GM12874 (cell line): ENCODE data around the gene ADAMTS4.

Experiments
- TF ChIP-seq, protein P1 (sequence below): IDR thresholded peaks from 2 replicates; pipeline ENCODE4 v1.5.1; 2011; ENCODE audit warnings: low read depth, mild to moderate bottlenecking, control low read depth, low read length, moderate library complexity; ENCODE audit not compliant: insufficient read depth

Gene ADAMTS4

DNA sequence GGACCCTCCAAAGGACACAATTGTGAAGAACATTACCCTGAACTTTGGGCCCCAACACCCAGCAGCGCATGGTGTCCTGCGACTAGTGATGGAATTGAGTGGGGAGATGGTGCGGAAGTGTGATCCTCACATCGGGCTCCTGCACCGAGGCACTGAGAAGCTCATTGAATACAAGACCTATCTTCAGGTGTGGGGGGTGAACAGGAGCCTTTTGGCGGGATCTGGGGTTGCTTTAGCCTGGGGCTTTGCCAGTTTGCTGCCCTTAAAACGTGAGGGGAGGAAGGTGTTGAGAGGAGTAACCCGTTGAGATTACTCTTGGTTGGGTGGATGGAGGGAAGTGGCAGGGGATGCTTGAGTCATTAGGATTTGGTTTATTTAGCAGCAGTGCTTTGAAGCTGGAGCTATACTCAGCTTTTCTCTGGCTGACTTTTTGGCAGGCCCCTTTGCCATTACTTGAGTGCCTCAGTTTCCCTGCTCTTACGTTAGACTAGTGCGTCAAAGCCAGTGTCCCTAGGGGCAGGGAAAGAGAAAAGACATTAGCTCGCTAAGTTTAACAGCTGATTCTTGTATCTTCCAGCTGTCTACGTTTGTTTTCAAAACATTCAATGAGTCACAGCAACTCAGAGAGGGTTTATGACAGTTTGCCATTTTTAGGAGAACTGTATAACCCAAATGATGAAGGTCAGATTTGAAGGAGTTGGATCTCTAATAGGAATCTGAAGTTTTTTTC lies 7.7 kb upstream of the ADAMTS4 start:
- TF ChIP-seq, protein P1, sequence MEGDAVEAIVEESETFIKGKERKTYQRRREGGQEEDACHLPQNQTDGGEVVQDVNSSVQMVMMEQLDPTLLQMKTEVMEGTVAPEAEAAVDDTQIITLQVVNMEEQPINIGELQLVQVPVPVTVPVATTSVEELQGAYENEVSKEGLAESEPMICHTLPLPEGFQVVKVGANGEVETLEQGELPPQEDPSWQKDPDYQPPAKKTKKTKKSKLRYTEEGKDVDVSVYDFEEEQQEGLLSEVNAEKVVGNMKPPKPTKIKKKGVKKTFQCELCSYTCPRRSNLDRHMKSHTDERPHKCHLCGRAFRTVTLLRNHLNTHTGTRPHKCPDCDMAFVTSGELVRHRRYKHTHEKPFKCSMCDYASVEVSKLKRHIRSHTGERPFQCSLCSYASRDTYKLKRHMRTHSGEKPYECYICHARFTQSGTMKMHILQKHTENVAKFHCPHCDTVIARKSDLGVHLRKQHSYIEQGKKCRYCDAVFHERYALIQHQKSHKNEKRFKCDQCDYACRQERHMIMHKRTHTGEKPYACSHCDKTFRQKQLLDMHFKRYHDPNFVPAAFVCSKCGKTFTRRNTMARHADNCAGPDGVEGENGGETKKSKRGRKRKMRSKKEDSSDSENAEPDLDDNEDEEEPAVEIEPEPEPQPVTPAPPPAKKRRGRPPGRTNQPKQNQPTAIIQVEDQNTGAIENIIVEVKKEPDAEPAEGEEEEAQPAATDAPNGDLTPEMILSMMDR: no peak

DNA sequence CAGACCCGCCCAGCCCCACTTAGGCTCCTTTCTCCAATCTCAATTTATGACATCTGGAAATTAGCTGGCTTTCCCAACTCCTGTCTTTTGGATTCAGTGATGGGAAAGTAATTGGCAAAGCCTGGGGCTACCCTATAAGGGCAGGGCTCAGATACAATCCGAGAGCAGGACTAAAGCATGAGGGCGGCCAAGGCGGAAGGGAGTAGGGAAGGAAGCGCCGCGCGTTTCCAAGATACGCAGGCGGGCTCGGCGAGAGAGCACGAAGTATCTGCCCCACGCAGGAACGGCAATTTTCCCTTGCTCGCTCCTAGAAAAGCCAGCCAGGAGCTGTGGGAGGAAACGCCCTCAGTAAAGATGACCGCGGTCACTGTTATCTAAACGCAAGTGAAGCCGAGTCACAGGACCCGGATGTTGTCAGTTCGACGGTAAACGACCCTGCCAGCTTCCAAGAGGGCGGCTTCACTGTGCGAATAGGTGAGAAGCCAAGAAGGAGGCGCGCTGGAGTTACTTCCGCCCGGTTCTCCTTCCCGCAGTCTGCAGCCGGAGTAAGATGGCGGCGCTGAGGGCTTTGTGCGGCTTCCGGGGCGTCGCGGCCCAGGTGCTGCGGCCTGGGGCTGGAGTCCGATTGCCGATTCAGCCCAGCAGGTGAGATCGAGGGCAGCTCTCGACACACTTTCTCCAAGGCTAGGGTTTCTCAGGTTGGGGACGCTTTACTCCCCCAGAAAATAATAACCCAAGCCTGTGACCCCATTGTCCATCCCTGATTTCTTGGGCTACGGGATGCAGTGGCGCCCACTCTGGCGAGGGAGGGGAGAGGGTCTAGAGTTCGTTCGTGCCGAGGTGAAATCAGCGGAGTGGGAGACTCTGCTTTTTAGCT lies 3.2 kb upstream of the ADAMTS4 start, which contains the start of gene NDUFS2:
NDUFS2 (plus strand) TSS at position 532 of the 877 bp plus-strand sequence; CDS start at position 551, 19 bp downstream.
- TF ChIP-seq, protein P1: 0 out of 2 replicates have a peak, but pooled peaks have one; percentile 24

DNA sequence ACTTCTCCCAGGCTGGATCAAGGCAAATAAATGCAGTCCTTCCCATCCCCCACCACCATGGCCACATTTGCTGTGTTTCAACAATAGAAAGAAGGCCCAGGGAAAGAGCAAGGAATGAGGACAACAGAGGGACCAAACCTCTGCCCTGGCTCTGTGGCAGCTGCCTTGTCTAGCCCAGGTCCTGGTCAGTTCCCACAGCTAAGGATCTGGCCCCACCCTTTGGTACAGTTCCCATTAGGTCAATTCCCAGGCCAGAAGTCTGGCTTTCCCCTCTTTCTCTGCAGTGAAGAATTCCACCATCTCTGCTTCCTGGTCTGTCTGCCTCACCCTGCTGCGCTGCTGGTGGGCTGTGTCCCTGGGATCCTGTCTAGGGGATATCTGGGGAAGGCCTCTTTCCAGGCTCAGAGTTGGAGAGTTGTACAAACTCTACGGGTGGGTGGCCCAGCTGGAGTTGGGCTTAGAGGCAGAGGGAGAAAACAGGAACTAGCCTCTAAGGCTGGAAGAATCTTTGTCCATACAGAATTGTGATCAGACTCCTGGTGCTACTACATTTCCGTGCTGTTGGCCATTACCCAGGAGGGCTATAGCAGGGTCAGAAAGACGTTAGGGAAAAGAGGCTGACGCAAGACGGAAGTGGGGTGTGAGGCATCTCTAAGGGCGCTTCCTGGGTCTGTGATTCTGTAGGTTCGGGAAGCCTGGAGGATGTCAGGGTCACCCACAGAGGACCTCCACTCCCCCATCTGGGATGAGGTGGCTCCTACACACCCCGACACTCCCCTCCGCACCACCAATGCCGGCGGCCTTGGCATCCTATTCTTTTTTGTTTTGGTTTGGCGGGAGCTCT lies 2.4 kb upstream of the ADAMTS4 start:
- TF ChIP-seq, protein P1: no peak

DNA sequence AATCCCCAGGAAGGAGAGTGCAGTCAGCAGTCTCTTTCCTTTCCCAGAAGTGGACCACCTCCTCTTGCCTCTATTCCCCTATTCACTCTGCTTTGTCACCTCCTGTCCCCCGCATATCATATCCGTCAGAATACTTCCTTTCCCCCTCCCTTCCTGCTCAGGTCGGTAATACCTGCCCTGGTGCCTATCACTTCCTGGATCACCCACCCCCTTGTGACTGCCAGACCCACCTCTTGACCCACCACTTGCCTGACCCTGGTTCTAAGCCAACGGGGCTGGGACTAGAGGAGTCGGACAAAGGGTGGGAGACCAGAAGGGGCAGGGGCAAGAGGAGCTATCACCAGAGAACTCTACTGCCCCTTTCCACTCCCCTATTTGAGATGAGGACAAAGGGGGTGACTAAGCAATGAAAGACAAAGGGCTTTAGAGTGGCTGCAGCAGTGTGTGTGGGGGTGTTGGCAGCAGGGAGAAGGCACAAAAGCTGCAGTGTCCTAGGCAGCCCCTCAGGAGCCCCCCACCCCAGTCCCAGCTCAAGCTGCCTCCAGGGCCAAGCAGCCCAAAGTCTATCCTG lies 1.7 kb upstream of the ADAMTS4 start:
- TF ChIP-seq, protein P1: no peak

DNA sequence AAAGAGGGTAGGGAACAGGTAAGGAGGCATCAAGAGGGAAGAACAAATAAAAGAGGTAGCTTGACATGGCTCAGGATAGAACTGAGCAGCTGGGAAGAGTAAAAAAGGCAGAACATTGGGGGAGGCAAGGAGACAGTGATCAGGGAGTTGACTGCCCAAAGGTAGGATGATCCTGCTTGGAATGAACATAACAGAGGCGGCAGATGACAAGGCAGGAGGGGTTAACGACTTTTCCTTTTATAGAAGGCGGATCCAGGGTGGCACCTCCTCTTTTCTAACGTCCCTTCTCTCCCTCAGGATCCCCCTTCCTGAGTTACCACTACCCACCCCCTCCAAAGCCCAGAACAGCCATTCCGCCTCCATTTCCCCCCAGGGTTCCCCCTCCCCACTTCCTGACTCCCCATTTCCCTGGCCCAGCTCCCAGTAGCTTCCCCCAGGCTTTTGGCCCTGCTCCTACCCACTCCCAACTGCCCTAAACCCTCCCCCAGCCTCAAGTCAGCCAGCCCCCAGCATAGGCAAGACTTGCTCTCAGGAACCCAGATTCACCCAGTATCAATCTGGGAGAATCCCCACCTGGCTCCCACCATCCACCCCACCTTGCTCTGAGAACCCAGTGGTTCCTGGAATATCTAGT lies 769 bp upstream of the ADAMTS4 start:
- TF ChIP-seq, protein P1: no peak

DNA sequence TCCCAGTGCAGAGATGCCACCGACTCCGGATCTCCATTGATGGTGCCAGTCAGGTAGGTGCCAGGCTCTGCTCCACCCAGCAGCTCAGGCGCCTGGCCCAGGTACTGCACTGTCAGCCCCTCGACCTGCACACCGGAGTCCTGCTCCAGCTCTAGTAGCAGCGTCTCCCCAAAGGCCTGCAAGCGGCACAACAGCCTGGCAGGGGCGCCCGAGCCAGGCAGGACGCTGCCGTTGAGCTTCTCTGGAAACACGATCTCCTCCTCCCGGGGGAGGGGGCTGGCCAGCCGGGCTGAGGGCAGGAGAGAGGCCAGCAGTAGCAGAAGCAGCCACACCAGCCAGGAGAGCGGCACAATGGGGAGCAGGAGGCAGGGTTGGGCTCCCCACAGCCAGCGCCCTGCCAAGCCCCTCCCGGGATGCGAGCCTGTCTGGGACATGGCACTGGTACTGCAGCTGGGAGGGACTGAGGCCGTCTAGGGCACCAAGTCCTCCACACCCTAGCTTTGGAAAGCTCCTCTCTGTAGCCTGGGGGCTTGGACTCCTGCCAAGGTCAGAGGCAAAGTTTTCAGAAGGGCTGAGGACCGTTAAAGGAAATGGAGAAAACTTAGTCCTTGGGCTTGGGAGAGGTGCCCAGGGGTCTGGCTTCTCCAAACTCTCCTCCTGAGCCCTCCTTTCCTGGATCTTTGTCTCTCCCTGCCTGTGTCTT lies 509 bp downstream of the ADAMTS4 start:
- TF ChIP-seq, protein P1: no peak
